Measurements from ENCODE around the gene OR10R2.

DNA sequence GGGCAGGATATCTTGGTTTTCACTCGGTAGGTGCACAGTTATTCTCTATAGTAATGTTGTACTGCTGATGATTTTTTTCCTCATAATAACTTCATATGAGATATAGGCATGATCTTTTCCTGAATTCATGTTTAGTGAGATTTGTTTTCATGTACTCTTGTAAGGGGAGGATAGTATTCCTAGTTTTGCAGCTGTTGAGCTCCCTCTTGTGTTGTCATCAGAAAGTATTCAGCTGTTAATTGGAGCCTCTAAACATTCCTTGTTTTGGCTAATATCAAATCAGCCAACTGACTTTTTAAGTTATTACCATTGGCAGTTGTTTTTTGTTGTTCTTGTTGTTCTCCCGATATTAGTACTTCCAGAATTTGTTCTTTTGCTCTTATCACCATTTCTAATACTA is 24.4 kb downstream of the OR10R2 start:
- TF ChIP-seq, protein P1, sequence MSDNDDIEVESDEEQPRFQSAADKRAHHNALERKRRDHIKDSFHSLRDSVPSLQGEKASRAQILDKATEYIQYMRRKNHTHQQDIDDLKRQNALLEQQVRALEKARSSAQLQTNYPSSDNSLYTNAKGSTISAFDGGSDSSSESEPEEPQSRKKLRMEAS (IDR thresholded peaks at IDR 0.05; ENCODE audit: low read depth, low read length), result no peak
- TF ChIP-seq, protein P2, sequence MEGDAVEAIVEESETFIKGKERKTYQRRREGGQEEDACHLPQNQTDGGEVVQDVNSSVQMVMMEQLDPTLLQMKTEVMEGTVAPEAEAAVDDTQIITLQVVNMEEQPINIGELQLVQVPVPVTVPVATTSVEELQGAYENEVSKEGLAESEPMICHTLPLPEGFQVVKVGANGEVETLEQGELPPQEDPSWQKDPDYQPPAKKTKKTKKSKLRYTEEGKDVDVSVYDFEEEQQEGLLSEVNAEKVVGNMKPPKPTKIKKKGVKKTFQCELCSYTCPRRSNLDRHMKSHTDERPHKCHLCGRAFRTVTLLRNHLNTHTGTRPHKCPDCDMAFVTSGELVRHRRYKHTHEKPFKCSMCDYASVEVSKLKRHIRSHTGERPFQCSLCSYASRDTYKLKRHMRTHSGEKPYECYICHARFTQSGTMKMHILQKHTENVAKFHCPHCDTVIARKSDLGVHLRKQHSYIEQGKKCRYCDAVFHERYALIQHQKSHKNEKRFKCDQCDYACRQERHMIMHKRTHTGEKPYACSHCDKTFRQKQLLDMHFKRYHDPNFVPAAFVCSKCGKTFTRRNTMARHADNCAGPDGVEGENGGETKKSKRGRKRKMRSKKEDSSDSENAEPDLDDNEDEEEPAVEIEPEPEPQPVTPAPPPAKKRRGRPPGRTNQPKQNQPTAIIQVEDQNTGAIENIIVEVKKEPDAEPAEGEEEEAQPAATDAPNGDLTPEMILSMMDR (IDR thresholded peaks at IDR 0.05; ENCODE audit: low read depth, low read length), result peak; percentile 26
- TF ChIP-seq MYC (IDR thresholded peaks at IDR 0.05; ENCODE audit: low read depth, low read length) (no peak), POLR2A (IDR thresholded peaks at IDR 0.05; ENCODE audit: extremely low read depth, insufficient read length) (no peak)
